ENCODE results near the gene RUNX2. TPM values are rescaled to one million over a fixed set of nuclear protein-coding genes. Genes with fewer than 3 reads are reported as not detected.
A peak's percentile ranks its signal among the peaks of the same experiment; 100 is the strongest.

Gene RUNX2
- total RNA-seq, 2 donors from 2014 or later: 6.7 to 29.5 TPM

- peaks cover 11 to 17% of the 10 kb centered on the region in 2 donors for H3K4me1 Mint-ChIP-seq (ENCODE audit: low read depth in 2 of 2)
- DNase-seq (ENCODE audit: low spot score) (no peak), ATAC-seq (no peak)
- H3K4me3 Mint-ChIP-seq: no peak overlapping the region
- H3K9me3 Mint-ChIP-seq: no peaks in the 10 kb centered on the region
- no peak overlapping the region for H3K27ac Mint-ChIP-seq
- no peaks in the 10 kb centered on the region for H3K36me3 Mint-ChIP-seq
- peaks cover 0 to 4% of the 10 kb centered on the region in 2 donors for H3K27me3 Mint-ChIP-seq
These were observed 307.2 kb downstream of the RUNX2 start for GRCh38 chr6:45635284-45635867.

- H3K36me3 Mint-ChIP-seq: no peaks in the 10 kb centered on the region
- no peaks in the 10 kb centered on the region for H3K9me3 Mint-ChIP-seq
- H3K27me3 Mint-ChIP-seq: peaks cover 0 to 4% of the 10 kb centered on the region in 2 donors
- H3K27ac Mint-ChIP-seq: no peak overlapping the region
- ATAC-seq (no peak), DNase-seq (ENCODE audit: low spot score) (no peak)
- peaks cover 9 to 14% of the 10 kb centered on the region in 2 donors for H3K4me1 Mint-ChIP-seq (ENCODE audit: low read depth in 2 of 2)
- H3K4me3 Mint-ChIP-seq: no peak overlapping the region
These were observed 308.9 kb downstream of the RUNX2 start for GRCh38 chr6:45637056-45637455.

GRCh38 chr6:45637611-45638257 lies 309.6 kb downstream of the RUNX2 start:
- no peaks in the 10 kb centered on the region for H3K9me3 Mint-ChIP-seq
- ATAC-seq: no peak
- peaks cover 0 to 4% of the 10 kb centered on the region in 2 donors for H3K27me3 Mint-ChIP-seq
- peaks cover 7 to 10% of the 10 kb centered on the region in 2 donors for H3K4me1 Mint-ChIP-seq (ENCODE audit: low read depth in 2 of 2)
- no peak overlapping the region for H3K4me3 Mint-ChIP-seq
- no peaks in the 10 kb centered on the region for H3K36me3 Mint-ChIP-seq
- DNase-seq (ENCODE audit: low spot score): no peak
- H3K27ac Mint-ChIP-seq: no peak overlapping the region

GRCh38 chr6:45640081-45640491 lies 312.0 kb downstream of the RUNX2 start:
- no peak overlapping the region for H3K27ac Mint-ChIP-seq
- no peaks in the 10 kb centered on the region for H3K9me3 Mint-ChIP-seq
- ATAC-seq (no peak), DNase-seq (ENCODE audit: low spot score) (no peak)
- no peaks in the 10 kb centered on the region for H3K36me3 Mint-ChIP-seq
- H3K4me3 Mint-ChIP-seq: no peak overlapping the region
- peaks cover under 1 to 8% of the 10 kb centered on the region in 2 donors for H3K4me1 Mint-ChIP-seq (ENCODE audit: low read depth in 2 of 2)
- peaks cover 0 to 8% of the 10 kb centered on the region in 2 donors for H3K27me3 Mint-ChIP-seq

GRCh38 chr6:45640811-45641210 lies 312.7 kb downstream of the RUNX2 start:
- no peak overlapping the region for H3K4me3 Mint-ChIP-seq
- ATAC-seq (no peak), DNase-seq (ENCODE audit: low spot score) (no peak)
- peaks cover 0 to 5% of the 10 kb centered on the region in 2 donors for H3K27me3 Mint-ChIP-seq
- no peaks in the 10 kb centered on the region for H3K9me3 Mint-ChIP-seq
- no peaks in the 10 kb centered on the region for H3K36me3 Mint-ChIP-seq
- H3K27ac Mint-ChIP-seq: no peak overlapping the region
- H3K4me1 Mint-ChIP-seq (ENCODE audit: low read depth in 2 of 2): peaks cover 5 to 15% of the 10 kb centered on the region in 2 donors

GRCh38 chr6:45642331-45643125 lies 314.4 kb downstream of the RUNX2 start:
- Mint-ChIP-seq H3K27ac (no peak overlapping the region), H3K27me3 (peaks cover 0 to 4% of the 10 kb centered on the region in 2 donors), H3K36me3 (no peaks in the 10 kb centered on the region), H3K4me1 (ENCODE audit: low read depth in 2 of 2) (peaks cover 11 to 27% of the 10 kb centered on the region in 2 donors), H3K4me3 (no peak overlapping the region), H3K9me3 (no peaks in the 10 kb centered on the region)
- DNase-seq (ENCODE audit: low spot score) (no peak), ATAC-seq (no peak)

- DNase-seq (ENCODE audit: low spot score): no peak
- no peak overlapping the region for H3K27ac Mint-ChIP-seq
- H3K9me3 Mint-ChIP-seq: no peaks in the 10 kb centered on the region
- no peak overlapping the region for H3K4me3 Mint-ChIP-seq
- H3K27me3 Mint-ChIP-seq: peaks cover 0 to 4% of the 10 kb centered on the region in 2 donors
- peaks cover 11 to 31% of the 10 kb centered on the region in 2 donors for H3K4me1 Mint-ChIP-seq (ENCODE audit: low read depth in 2 of 2)
- ATAC-seq: no peak
- H3K36me3 Mint-ChIP-seq: no peaks in the 10 kb centered on the region
These were observed 315.0 kb downstream of the RUNX2 start for GRCh38 chr6:45643126-45643525.

GRCh38 chr6:45644720-45645119 lies 316.6 kb downstream of the RUNX2 start:
- Mint-ChIP-seq H3K36me3 (no peaks in the 10 kb centered on the region), H3K4me1 (ENCODE audit: low read depth in 2 of 2) (peaks cover 11 to 31% of the 10 kb centered on the region in 2 donors), H3K4me3 (peak overlapping the region; percentile 13), H3K27ac (peak overlapping the region; percentile 72 to 73), H3K9me3 (no peaks in the 10 kb centered on the region), H3K27me3 (peaks cover 0 to 4% of the 10 kb centered on the region in 2 donors)
- ATAC-seq (no peak), DNase-seq (ENCODE audit: low spot score) (no peak)

GRCh38 chr6:45645302-45645701 lies 317.2 kb downstream of the RUNX2 start:
- DNase-seq (ENCODE audit: low spot score): no peak
- peaks cover 0 to 4% of the 10 kb centered on the region in 2 donors for H3K27me3 Mint-ChIP-seq
- peak overlapping the region; percentile 72 to 73 for H3K27ac Mint-ChIP-seq
- ATAC-seq: peak in 1 of 2 donors; percentile 68
- H3K36me3 Mint-ChIP-seq: no peaks in the 10 kb centered on the region
- peak overlapping the region; percentile 13 for H3K4me3 Mint-ChIP-seq
- H3K9me3 Mint-ChIP-seq: no peaks in the 10 kb centered on the region
- H3K4me1 Mint-ChIP-seq (ENCODE audit: low read depth in 2 of 2): peaks cover 11 to 31% of the 10 kb centered on the region in 2 donors

GRCh38 chr6:45647341-45648261 lies 319.5 kb downstream of the RUNX2 start:
- DNase-seq (ENCODE audit: low spot score): no peak
- H3K4me1 Mint-ChIP-seq (ENCODE audit: low read depth in 2 of 2): peaks cover 11 to 31% of the 10 kb centered on the region in 2 donors
- H3K36me3 Mint-ChIP-seq: no peaks in the 10 kb centered on the region
- H3K27ac Mint-ChIP-seq: peak overlapping the region in 1 of 2 donors; percentile 59
- no peaks in the 10 kb centered on the region for H3K9me3 Mint-ChIP-seq
- ATAC-seq: no peak
- H3K27me3 Mint-ChIP-seq: peaks cover 0 to 4% of the 10 kb centered on the region in 2 donors
- no peak overlapping the region for H3K4me3 Mint-ChIP-seq

- no peak overlapping the region for H3K4me3 Mint-ChIP-seq
- peaks cover 13 to 34% of the 10 kb centered on the region in 2 donors for H3K4me1 Mint-ChIP-seq (ENCODE audit: low read depth in 2 of 2)
- H3K27ac Mint-ChIP-seq: no peak overlapping the region
These were observed 320.1 kb downstream of the RUNX2 start for GRCh38 chr6:45648262-45648620.

GRCh38 chr6:45650524-45651135 lies 322.5 kb downstream of the RUNX2 start:
- H3K27ac Mint-ChIP-seq: no peak overlapping the region
- DNase-seq (ENCODE audit: low spot score) (no peak), ATAC-seq (no peak)
- peaks cover 12 to 36% of the 10 kb centered on the region in 2 donors for H3K4me1 Mint-ChIP-seq (ENCODE audit: low read depth in 2 of 2)
- no peak overlapping the region for H3K4me3 Mint-ChIP-seq
- peaks cover 0 to 4% of the 10 kb centered on the region in 2 donors for H3K27me3 Mint-ChIP-seq
- H3K36me3 Mint-ChIP-seq: no peaks in the 10 kb centered on the region
- no peaks in the 10 kb centered on the region for H3K9me3 Mint-ChIP-seq

More at GRCh38 chr6:45648262-45648620, 320.1 kb downstream of the RUNX2 start:
- no peaks in the 10 kb centered on the region for H3K9me3 Mint-ChIP-seq
- peaks cover 0 to 6% of the 10 kb centered on the region in 2 donors for H3K27me3 Mint-ChIP-seq
- ATAC-seq: no peak
- no peak for DNase-seq (ENCODE audit: low spot score)
- no peaks in the 10 kb centered on the region for H3K36me3 Mint-ChIP-seq

GRCh38 chr6:45651301-45651700 lies 323.2 kb downstream of the RUNX2 start:
- peaks cover 12 to 32% of the 10 kb centered on the region in 2 donors for H3K4me1 Mint-ChIP-seq (ENCODE audit: low read depth in 2 of 2)
- no peak overlapping the region for H3K4me3 Mint-ChIP-seq
- H3K27ac Mint-ChIP-seq: no peak overlapping the region
- peaks cover 0 to 4% of the 10 kb centered on the region in 2 donors for H3K27me3 Mint-ChIP-seq
- ATAC-seq (no peak), DNase-seq (ENCODE audit: low spot score) (no peak)
- no peaks in the 10 kb centered on the region for H3K9me3 Mint-ChIP-seq
- H3K36me3 Mint-ChIP-seq: no peaks in the 10 kb centered on the region
